ENCODE measurements around the gene DHRS3. TPM values are rescaled to one million over a fixed set of nuclear protein-coding genes. Genes with fewer than 3 reads are reported as not detected.

Gene DHRS3
- polyA plus RNA-seq, 1 of the 3 experiments (the other 2 are of a cell fraction): 44.8 TPM

DNA sequence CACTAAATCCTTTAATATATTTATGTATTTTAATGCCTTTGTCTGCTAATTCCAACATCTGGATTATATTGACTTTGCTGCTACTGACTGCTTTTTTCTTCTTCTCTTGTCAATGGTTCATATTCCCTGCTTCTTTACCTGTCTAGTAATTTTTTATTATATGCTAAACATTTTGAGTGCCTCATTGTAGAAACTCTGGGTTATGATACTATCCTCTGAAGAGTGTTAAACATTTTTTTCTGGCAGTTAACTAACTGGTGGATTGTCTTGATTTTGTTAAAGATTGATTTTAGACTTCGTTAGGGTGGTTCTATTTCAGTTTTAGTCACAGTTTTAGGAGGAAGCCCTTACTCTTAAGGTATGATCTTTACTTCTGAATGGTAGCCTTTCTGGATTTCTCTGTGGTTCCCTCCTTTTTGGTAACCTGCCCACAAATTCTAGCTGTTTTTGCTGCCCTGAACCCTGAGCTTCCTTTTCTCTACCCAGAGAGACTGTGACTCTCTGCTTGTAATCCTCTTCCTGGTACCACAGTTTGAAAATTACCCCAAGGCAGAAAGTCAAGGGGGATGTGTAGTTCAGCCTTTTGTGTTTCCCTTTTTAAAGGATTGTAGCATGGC is 81.9 kb downstream of the DHRS3 start:
- no peaks in the 10 kb centered on the region for H3F3A ChIP-seq (replicated peaks; ENCODE audit: insufficient read depth)
- no peak overlapping the region for H3K9ac ChIP-seq
- POLR2A ChIA-PET: no interaction called here
- no peak overlapping the region for H3K4me2 ChIP-seq
- H3K4me3 ChIP-seq (ENCODE audit: low read depth in 2 of 2, low read length in 1 of 2): no peak overlapping the region
- no peaks in the 10 kb centered on the region for H4K20me1 ChIP-seq (ENCODE audit: insufficient read depth)
- no peak for TF ChIP-seq RXRA (IDR thresholded peaks at IDR 0.05; ENCODE audit: borderline replicate concordance, low read depth)
- no peak for TF ChIP-seq GATA2 (CRISPR knock-in tag; IDR thresholded peaks at IDR 0.05)
- TF ChIP-seq EZH2phosphoT487 (IDR thresholded peaks at IDR 0.05; ENCODE audit: borderline replicate concordance, low read depth): no peak
- no peak for TF ChIP-seq EP300 (IDR thresholded peaks at IDR 0.05; ENCODE audit: borderline replicate concordance in 1 of 2, low read depth in 1 of 2, low read length in 1 of 2)
- TF ChIP-seq TCF12 (IDR thresholded peaks at IDR 0.05): no peak
- H3K9me2 ChIP-seq: no peaks in the 10 kb centered on the region
- no peak overlapping the region for H2AFZ ChIP-seq (ENCODE audit: low read depth)
- no peak overlapping the region for H3K27ac ChIP-seq (ENCODE audit: low read depth in 2 of 2, low read length in 1 of 2)
- H3K4me1 ChIP-seq (ENCODE audit: control insufficient read depth in 1 of 2, insufficient read depth in 2 of 2, low read depth in 1 of 2, low read length in 1 of 2): peaks cover 0 to 1% of the 10 kb centered on the region in 2 experiments; a peak in 1 of 4 replicates
- CTCF ChIA-PET: no interaction called here
- 32% methylated on average over 1 of the region's 1 CpG for WGBS (ENCODE audit: low lambda C conversion rate)
- no peaks in the 10 kb centered on the region for H3K9me3 ChIP-seq
- H3K36me3 ChIP-seq (replicated peaks in 1 of 2; ENCODE audit: control insufficient read depth in 1 of 2, insufficient read depth in 2 of 2, low read length in 1 of 2): no peaks in the 10 kb centered on the region
- DNase-seq: no peak
- no peaks in the 10 kb centered on the region for H3K79me2 ChIP-seq (ENCODE audit: insufficient read depth)
- no peaks in the 10 kb centered on the region for H3K27me3 ChIP-seq (ENCODE audit: insufficient read depth)

DNA sequence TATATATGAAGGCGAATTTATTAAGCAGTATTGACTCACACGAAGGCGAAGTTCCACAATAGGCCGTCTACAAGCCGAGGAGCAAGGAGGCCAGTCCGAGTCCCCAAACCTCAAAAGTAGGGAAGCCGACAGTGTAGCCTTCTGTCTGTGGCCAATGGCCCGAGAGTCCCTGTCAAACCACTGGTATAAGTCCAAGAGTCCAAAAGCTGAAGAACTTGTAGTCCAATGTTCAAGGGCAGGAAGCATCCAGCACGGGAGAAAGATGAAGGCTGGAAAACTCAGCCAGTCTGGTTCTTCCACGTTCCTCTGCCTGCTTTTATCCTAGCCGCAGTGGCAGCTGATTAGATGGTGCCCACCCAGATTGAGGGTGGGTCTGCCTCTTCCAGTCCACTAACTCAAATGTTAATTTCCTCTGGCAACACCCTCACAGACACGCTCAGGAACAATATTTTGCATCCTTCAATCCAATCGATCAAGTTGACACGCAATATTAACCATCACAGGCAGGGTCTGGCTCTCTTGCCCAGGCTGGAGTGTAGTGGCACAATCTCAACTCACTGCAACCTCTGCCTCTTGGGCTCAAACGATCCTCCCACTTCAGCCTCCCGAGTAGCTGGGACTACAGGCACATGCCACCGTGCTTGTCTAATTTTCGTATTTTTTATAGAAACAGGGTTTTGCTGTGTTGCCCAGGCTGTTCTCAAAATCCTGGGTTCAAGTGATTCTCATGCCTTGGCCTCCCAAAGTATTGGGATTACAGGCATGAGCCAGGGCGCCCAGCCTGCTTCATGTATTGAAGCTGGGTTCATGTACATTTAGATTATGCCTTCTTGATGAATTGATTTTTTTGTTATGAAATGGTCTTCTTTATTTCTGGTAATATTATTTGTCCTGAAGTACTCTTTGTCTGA is 85.3 kb downstream of the DHRS3 start:
- no peak overlapping the region for H3K4me3 ChIP-seq (ENCODE audit: low read depth in 2 of 2, low read length in 1 of 2)
- no peak overlapping the region for H3K27ac ChIP-seq (ENCODE audit: low read depth in 2 of 2, low read length in 1 of 2)
- TF ChIP-seq TAF1 (IDR thresholded peaks at IDR 0.05; ENCODE audit: borderline replicate concordance, low read depth, low read length) (no peak), NRF1 (IDR thresholded peaks at IDR 0.05; ENCODE audit: low read depth, low read length) (no peak), FOSL2 (IDR thresholded peaks at IDR 0.05; ENCODE audit: borderline replicate concordance, low read depth) (no peak)
- TF ChIP-seq, protein P1, sequence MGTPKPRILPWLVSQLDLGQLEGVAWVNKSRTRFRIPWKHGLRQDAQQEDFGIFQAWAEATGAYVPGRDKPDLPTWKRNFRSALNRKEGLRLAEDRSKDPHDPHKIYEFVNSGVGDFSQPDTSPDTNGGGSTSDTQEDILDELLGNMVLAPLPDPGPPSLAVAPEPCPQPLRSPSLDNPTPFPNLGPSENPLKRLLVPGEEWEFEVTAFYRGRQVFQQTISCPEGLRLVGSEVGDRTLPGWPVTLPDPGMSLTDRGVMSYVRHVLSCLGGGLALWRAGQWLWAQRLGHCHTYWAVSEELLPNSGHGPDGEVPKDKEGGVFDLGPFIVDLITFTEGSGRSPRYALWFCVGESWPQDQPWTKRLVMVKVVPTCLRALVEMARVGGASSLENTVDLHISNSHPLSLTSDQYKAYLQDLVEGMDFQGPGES (IDR thresholded peaks at IDR 0.05; ENCODE audit: low read depth, low read length): no peak
- TF ChIP-seq, protein P2, sequence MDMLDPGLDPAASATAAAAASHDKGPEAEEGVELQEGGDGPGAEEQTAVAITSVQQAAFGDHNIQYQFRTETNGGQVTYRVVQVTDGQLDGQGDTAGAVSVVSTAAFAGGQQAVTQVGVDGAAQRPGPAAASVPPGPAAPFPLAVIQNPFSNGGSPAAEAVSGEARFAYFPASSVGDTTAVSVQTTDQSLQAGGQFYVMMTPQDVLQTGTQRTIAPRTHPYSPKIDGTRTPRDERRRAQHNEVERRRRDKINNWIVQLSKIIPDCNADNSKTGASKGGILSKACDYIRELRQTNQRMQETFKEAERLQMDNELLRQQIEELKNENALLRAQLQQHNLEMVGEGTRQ (IDR thresholded peaks at IDR 0.05; ENCODE audit: borderline replicate concordance, low read depth, low read length): no peak
- no peaks in the 10 kb centered on the region for H3K79me2 ChIP-seq (ENCODE audit: insufficient read depth)
- no peaks in the 10 kb centered on the region for H3K27me3 ChIP-seq (ENCODE audit: insufficient read depth)
- no peaks in the 10 kb centered on the region for H3K9me2 ChIP-seq
- H2AFZ ChIP-seq (ENCODE audit: low read depth): no peak overlapping the region
- CTCF ChIA-PET: no interaction called here
- POLR2A ChIA-PET: no interaction called here
- H3K9me3 ChIP-seq: no peaks in the 10 kb centered on the region
- 95% methylated on average over 18 of the region's 19 CpGs for WGBS (ENCODE audit: low lambda C conversion rate)
- H3K4me2 ChIP-seq: no peak overlapping the region
- no peaks in the 10 kb centered on the region for H4K20me1 ChIP-seq (ENCODE audit: insufficient read depth)
- no peak overlapping the region for H3K9ac ChIP-seq
- no peak for DNase-seq
- no peaks in the 10 kb centered on the region; a peak in 1 of 4 replicates for H3K4me1 ChIP-seq (ENCODE audit: control insufficient read depth in 1 of 2, insufficient read depth in 2 of 2, low read depth in 1 of 2, low read length in 1 of 2)
- no peaks in the 10 kb centered on the region for H3F3A ChIP-seq (replicated peaks; ENCODE audit: insufficient read depth)
- no peaks in the 10 kb centered on the region for H3K36me3 ChIP-seq (replicated peaks in 1 of 2; ENCODE audit: control insufficient read depth in 1 of 2, insufficient read depth in 2 of 2, low read length in 1 of 2)
